Stromal cell of bone marrow (primary cell): ENCODE results near the gene HMCN1.

Source experiments
- DNase-seq: peaks from one replicate; pipeline ENCODE4 v3.0.0-alpha.2; 2012; ENCODE audit warnings: low read depth

The HMCN1 gene

GRCh38 chr1:185733818-185734735 lies at the start of gene HMCN1:
Gene HMCN1, plus strand, starts transcription at chr1:185734391. Its CDS starts 389 bp downstream, at chr1:185734780.
- DNase-seq, result peak; percentile 57

DNA sequence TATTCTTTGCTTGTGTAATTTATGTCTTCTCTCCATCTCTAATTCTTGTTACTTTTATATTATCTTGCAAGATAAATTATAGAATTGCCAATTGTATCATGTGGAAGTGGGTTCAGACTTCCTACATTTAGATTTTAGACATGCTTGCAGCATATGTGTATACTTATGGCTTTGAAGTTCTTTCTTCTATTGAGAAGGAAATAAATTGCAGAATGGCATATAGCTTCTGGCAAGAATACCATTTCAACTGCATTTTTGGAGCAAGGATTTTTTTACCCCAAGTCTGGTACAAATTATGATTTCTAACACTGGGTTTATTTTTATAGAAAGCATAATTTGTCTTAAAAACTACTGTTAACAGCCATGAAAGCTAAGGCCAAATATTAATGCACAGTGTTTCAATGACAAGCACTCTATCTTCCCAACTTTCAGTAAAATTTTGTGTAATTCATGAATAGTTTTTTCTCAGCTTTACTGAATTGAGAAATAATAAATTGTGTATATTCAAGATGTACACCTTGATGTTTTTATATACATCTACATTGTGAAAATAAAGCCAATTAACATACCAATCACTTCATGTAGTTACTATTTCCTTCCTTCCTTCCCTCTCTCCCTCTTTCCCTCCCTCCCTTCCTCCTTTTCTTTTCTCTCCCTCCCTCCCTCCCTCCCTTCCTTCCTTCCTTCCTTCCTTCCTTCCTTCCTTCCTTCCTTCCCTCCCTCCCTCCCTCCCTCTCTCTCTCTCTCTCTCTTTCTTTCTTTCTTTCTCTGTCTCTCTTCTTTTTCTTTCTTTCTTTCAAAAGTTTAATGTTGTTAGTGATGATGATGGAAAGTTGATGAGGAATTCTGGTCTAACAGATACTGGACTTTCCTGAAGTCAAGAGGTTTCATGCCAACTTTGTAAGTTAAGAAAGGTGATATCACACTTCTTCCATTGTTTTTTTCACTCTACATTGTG lies 47.1 kb upstream of the HMCN1 start:
- no peak for DNase-seq

DNA sequence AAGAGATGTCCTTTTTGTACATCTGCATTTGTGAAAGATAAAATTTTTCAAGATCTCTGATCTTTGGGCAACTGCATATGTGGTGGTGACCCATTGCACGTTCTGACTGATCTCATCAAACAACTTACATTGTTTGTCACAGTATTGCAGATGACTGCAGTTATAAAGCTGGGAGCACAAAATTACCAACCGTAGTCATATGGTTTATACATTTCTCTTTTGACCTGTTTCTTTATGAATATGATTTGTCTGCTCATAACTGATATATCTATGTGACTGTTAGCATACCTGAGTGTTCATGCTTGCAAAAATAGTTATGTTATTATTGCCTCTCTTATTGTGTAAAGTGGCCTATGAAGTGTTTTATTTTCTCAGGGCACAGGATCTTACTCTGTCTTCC lies 43.7 kb upstream of the HMCN1 start:
- no peak for DNase-seq

DNA sequence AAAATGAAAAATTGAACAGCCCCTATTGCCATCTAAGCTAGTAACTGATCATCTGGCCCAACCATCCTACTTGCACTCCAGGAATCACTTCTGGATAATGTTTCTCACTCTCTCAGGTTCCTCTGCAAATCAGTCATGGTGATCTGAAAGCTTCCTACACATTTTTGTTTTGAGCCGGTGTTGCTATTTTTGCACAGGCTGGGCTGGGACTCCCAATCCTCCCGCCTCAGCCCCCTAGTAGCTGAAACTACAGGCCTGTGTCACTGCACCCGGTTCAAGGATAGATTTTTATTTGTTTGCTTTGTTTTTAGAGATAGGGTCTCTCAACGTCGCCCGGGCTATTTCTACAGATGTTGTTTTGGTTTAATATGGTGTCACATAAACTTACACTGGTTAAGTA lies 40.5 kb upstream of the HMCN1 start:
- no peak for DNase-seq

DNA sequence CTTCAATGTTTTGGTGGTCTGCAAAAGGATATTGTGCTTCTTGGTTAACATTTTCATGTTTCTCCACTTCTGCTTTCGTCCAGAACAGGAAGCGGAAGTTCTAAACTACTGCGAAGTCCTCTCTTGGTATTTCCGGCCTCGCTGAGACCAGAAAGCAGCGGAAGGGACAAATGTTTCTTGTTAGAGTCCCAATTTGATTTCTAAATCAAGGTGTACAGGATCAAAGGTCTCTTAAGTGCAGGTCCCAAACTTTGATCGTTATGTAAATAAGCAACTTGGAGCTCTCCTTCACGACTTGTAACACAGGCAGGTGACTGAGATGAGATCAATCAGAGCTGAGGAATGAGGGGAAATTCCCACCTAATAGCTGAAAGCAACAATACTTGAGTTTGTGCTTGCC lies 40.1 kb upstream of the HMCN1 start:
- no peak for DNase-seq

DNA sequence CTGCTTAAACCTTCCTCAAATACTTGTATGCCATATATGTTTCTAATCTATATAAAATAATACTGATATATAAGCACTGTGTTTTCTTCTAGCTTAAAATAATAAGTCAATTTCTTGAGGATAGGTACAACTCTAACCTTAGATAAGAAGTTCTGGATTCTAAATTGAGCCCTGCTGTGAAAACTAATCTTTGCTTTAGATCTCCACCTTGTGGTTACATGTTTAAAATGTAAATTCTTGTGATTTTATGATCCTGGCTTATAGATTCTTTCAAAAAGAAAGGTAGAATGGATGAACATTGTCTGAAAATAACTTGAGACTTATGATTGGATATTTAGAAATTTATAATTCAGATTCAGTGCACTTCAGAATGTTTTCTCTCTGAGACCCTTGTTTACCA lies 38.9 kb upstream of the HMCN1 start:
- DNase-seq, result no peak

- DNase-seq, result peak; percentile 9
These were observed 37.6 kb upstream of the HMCN1 start for GRCh38 chr1:185696422-185697150.

- no peak for DNase-seq
These were observed 34.3 kb upstream of the HMCN1 start for GRCh38 chr1:185699874-185700273.

GRCh38 chr1:185701650-185702049 lies 32.5 kb upstream of the HMCN1 start:
- no peak for DNase-seq

GRCh38 chr1:185704181-185704580 lies 30.0 kb upstream of the HMCN1 start:
- no peak for DNase-seq

- DNase-seq, result no peak
These were observed 18.1 kb upstream of the HMCN1 start for GRCh38 chr1:185716095-185716494.

DNA sequence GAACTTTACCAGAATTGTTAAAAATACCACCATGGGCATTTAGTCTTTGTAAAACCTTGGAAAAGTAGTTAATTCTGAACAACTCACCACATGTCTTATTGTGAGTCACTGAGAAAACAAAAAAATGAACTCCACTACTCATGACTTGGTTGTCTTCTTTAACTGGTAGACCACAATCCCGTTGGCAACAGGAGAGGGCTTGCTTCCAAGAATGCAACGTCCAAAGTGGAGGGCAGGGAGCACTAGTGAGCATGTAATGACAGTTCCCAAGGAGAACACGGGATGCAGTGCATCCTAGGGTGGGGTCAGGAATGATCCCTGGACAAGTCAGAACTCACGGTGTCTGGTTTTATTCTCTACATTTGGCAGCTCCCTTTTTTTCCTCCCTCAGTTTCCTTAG lies 15.2 kb upstream of the HMCN1 start:
- DNase-seq, result peak; percentile 96

DNA sequence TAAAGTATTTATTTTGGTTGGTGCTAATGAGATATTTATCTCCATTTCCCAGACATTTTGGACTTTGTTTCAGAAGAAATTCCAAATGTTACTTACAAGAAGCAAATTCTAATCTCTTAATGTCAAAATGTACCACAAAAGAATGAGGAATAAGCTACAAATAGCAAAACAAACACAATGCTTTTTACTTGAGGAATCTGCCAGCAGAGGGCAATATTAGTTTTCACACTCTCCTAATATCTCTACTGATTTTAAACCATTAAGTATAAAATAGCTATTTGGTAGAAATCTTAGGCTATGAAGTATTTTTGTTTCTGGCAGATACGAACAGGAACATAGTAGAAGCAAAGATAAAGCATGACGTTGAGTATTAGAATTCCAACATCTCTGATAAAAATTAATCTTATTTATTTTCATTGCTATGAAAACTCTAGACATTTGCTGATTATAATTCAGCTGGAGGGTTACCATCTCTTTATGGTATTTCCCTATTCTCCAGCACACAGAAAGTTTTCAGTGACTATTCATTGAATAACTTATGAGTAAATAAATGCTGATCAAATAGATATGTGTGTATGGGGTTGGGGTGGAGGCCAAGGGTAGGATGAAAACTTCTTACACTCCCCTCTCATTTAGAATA lies 13.4 kb upstream of the HMCN1 start:
- no peak for DNase-seq

- no peak for DNase-seq
These were observed 12.6 kb upstream of the HMCN1 start for GRCh38 chr1:185721553-185721952.

- no peak for DNase-seq
These were observed 12.1 kb upstream of the HMCN1 start for GRCh38 chr1:185722098-185722497.

- DNase-seq, result no peak
These were observed 6.5 kb upstream of the HMCN1 start for GRCh38 chr1:185727726-185728125.

GRCh38 chr1:185731446-185731845 lies 2.7 kb upstream of the HMCN1 start:
- no peak for DNase-seq

- DNase-seq, result no peak
These were observed 1.2 kb upstream of the HMCN1 start for GRCh38 chr1:185732951-185733350.

- no peak for DNase-seq
These were observed 924 bp downstream of the HMCN1 start for GRCh38 chr1:185734929-185735700.

DNA sequence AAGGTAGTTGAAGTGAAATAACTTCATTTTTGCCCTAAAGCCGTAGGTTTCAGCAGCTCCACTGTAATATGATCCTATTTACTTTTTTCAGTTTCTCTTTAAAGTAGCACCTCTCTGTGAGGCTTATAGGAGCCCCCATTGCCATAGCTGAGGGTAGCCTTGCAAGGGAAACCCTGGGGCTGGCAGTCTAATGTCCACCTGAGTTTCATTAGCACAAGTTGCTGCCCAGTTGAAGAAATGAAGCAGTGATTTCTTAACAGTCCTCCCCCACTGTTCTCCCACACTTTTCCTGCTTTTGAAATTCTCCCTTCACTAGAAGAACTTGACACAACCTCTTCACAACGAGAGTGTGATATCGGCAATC lies 1.5 kb downstream of the HMCN1 start:
- no peak for DNase-seq

DNA sequence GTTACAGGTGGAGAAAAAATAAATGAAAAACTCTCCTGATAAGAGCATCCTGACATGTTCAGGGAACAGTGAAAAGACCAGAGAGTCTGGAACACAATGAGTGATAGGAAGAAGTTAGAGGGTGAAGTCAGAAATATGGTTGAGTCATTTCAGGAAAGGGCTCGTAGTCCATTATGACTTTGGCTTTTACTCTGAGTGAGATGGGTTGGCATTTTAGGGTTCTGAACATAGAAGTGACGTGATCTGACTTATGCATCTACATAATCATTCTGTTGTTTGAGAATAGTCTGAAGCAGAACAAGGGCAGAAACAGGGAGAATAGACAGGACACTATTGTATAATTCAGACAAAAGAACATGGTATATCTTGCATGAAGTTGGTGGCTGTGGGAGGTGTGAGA lies 5.8 kb downstream of the HMCN1 start:
- no peak for DNase-seq
